ENCODE measurements around the gene TGM3.

TGM3 gene

DNA sequence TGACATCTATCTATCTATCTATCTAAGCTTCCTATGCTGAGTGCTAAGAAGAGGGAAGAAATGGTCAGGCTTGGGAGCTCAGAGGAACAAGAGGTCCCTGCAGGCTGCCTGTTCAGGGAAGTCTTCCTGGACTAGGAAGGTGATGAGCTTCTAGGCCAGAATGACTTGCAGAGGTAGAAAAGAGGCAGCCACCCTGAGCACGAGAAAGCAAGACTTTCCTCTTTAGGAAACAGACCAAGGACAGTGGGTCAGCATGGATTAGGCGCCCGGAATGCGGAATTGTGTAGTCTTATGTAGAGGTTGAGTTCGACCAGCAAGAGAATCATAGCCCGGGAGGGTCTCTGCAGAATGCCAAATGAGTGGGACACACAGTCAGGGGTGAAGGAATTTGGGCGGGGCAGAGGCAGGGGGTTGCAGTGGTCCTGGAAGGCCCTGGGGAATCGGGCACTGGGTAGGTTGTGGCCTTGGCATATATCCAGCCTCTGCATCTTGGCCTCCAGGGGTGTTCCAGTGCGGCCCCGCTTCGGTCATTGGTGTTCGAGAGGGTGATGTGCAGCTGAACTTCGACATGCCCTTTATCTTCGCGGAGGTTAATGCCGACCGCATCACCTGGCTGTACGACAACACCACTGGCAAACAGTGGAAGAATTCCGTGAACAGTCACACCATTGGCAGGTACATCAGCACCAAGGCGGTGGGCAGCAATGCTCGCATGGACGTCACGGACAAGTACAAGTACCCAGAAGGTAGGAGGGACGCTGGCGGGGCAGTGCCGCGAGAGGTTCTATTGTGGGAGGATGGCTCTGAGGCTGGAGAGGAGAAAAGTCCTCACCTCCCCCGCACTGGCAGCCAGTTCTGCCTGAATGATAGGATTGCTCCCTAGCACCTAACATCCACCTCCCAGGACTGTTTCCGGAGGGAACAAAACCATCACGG, 32.1 kb downstream of the TGM3 start:
- TF ChIP-seq PAX5 (IDR thresholded peaks at IDR 0.05; ENCODE audit: insufficient read depth, low read length, severe bottlenecking) = no peak
- no peak for TF ChIP-seq SPI1 (IDR thresholded peaks at IDR 0.05; ENCODE audit: low read depth, low read length)
- FAIRE-seq (no peak), DNase-seq (ENCODE audit: insufficient read length, low spot score) (no peak)

GRCh38 chr20:2329286-2329685, 33.5 kb downstream of the TGM3 start:
- FAIRE-seq = no peak
- DNase-seq (ENCODE audit: insufficient read length, low spot score) = no peak
- TF ChIP-seq POU2F2 (IDR thresholded peaks at IDR 0.05; ENCODE audit: low read depth, low read length) (no peak), POLR2A (IDR thresholded peaks at IDR 0.05; ENCODE audit: low read depth, low read length) (no peak), SPI1 (IDR thresholded peaks at IDR 0.05; ENCODE audit: low read depth, low read length) (no peak), POLR2AphosphoS5 (IDR thresholded peaks at IDR 0.05; ENCODE audit: low read depth, low read length) (no peak), TAF1 (IDR thresholded peaks at IDR 0.05; ENCODE audit: low read depth, low read length) (no peak), PAX5 (IDR thresholded peaks at IDR 0.05; ENCODE audit: insufficient read depth, low read length, severe bottlenecking) (no peak)

GRCh38 chr20:2330090-2330695, 34.4 kb downstream of the TGM3 start:
- FAIRE-seq (no peak), DNase-seq (ENCODE audit: insufficient read length, low spot score) (no peak)

DNA sequence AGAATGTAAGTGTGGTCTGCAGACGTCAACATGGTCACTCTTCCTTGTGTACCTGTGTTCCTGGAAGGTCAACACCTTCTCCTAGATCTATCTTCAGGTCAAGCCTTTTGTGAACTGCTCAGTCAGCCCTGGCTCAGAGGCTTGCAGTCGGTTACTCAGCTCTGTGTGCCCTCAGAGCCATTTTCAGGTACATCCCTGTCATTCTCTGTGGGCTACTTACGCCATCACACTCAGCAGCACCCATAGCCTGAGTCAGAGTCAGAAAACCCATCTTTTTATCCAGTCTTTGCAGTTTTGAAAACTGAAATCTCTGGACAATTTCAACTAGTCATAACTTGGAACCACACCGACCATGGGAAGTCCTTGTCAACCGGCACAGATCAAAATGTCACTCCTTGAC, 35.3 kb downstream of the TGM3 start:
- no peak for FAIRE-seq
- no peak for TF ChIP-seq POLR2A (IDR thresholded peaks at IDR 0.05; ENCODE audit: low read depth, low read length)
- TF ChIP-seq TAF1 (IDR thresholded peaks at IDR 0.05; ENCODE audit: low read depth, low read length) = no peak
- no peak for TF ChIP-seq SPI1 (IDR thresholded peaks at IDR 0.05; ENCODE audit: low read depth, low read length)
- no peak for TF ChIP-seq POLR2AphosphoS5 (IDR thresholded peaks at IDR 0.05; ENCODE audit: low read depth, low read length)
- no peak for TF ChIP-seq POU2F2 (IDR thresholded peaks at IDR 0.05; ENCODE audit: low read depth, low read length)
- TF ChIP-seq PAX5 (IDR thresholded peaks at IDR 0.05; ENCODE audit: insufficient read depth, low read length, severe bottlenecking) = no peak
- no peak for DNase-seq (ENCODE audit: insufficient read length, low spot score)

More at GRCh38 chr20:2330090-2330695, 34.4 kb downstream of the TGM3 start:
- no peak for TF ChIP-seq TAF1 (IDR thresholded peaks at IDR 0.05; ENCODE audit: low read depth, low read length)
- TF ChIP-seq POU2F2 (IDR thresholded peaks at IDR 0.05; ENCODE audit: low read depth, low read length) = no peak

DNA sequence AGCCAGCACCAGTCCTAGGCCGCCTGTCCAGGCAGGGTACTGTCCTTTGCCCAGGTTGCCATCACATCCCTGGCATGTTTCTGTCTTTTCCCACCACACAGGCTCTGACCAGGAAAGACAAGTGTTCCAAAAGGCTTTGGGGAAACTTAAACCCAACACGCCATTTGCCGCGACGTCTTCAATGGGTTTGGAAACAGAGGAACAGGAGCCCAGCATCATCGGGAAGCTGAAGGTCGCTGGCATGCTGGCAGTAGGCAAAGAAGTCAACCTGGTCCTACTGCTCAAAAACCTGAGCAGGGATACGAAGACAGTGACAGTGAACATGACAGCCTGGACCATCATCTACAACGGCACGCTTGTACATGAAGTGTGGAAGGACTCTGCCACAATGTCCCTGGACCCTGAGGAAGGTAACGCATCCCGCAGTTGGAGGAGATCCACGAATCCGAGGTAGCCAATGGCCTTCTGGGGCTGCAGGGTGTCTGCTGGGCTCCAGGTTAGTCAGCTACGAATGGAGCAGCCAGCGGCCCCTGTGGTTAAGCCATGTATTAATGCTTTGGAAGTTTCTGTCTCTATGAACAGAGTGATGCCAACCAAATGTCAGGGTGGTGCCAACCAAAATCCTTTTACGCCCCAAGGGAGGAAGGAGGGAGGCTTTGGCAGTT, 36.2 kb downstream of the TGM3 start:
- TF ChIP-seq POLR2A (IDR thresholded peaks at IDR 0.05; ENCODE audit: low read depth, low read length) (no peak), TAF1 (IDR thresholded peaks at IDR 0.05; ENCODE audit: low read depth, low read length) (no peak), POLR2AphosphoS5 (IDR thresholded peaks at IDR 0.05; ENCODE audit: low read depth, low read length) (no peak), PAX5 (IDR thresholded peaks at IDR 0.05; ENCODE audit: insufficient read depth, low read length, severe bottlenecking) (no peak), SPI1 (IDR thresholded peaks at IDR 0.05; ENCODE audit: low read depth, low read length) (no peak), POU2F2 (IDR thresholded peaks at IDR 0.05; ENCODE audit: low read depth, low read length) (no peak)
- DNase-seq (ENCODE audit: insufficient read length, low spot score) (no peak), FAIRE-seq (no peak)

DNA sequence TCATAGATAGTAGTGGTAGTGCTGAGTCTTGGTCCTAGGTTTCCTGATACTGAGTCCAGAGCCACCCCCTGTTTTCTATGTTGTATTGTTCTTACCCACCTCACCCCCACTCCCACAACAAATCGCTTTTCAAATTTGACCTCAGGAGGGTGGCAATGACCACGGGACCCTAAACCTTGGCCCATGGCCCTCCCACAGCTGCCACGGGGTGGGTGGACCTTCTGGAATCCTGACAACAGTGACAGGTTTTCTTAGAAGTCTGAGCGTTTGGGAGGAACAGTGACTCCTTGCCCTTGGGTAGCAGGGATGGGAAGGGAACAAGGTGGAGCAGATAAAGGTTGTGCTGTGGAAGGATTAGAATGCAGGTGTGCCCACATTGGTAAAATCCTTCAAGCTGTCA, 36.9 kb downstream of the TGM3 start:
- DNase-seq (ENCODE audit: insufficient read length, low spot score) (no peak), FAIRE-seq (no peak)
- TF ChIP-seq POLR2AphosphoS5 (IDR thresholded peaks at IDR 0.05; ENCODE audit: low read depth, low read length) (no peak), POU2F2 (IDR thresholded peaks at IDR 0.05; ENCODE audit: low read depth, low read length) (no peak), POLR2A (IDR thresholded peaks at IDR 0.05; ENCODE audit: low read depth, low read length) (no peak)

GRCh38 chr20:2333821-2334220, 38.0 kb downstream of the TGM3 start:
- FAIRE-seq (no peak), DNase-seq (ENCODE audit: insufficient read length, low spot score) (no peak)
- no peak for TF ChIP-seq PAX5 (IDR thresholded peaks at IDR 0.05; ENCODE audit: insufficient read depth, low read length, severe bottlenecking)

DNA sequence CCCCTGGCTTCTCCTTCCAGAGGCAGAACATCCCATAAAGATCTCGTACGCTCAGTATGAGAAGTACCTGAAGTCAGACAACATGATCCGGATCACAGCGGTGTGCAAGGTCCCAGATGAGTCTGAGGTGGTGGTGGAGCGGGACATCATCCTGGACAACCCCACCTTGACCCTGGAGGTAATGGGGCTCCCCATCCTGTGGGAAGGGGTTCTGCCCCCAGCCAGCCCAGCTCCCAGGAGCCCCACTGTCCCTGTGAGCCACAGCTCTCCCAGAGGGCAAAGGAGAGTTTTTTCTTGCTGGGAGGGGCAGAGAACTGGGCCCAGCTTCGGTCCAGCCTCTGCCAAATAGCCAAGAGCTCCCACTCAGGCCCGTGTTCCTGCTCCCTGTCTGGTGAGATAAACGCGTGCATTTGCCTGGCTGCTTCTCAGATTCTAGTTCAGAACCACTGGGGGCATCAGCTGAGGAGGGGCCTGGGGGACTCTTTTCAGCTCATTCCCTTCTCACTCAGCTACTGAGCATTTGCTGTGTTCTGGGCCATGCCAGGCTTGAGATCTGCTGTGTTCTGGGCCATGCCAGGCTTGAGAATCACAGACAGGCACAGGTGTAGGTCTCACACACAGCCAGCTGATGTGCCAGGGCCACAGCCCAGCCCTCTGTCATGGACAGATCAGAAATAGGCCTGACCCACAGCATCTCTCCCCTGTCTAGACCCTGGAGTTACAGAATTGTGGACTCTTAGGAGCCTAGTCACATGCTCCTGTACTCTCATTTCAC, 39.5 kb downstream of the TGM3 start:
- no peak for FAIRE-seq
- TF ChIP-seq POLR2A (IDR thresholded peaks at IDR 0.05; ENCODE audit: low read depth, low read length) = no peak
- TF ChIP-seq POLR2AphosphoS5 (IDR thresholded peaks at IDR 0.05; ENCODE audit: low read depth, low read length) = no peak
- no peak for TF ChIP-seq POU2F2 (IDR thresholded peaks at IDR 0.05; ENCODE audit: low read depth, low read length)
- no peak for TF ChIP-seq SPI1 (IDR thresholded peaks at IDR 0.05; ENCODE audit: low read depth, low read length)
- no peak for TF ChIP-seq PAX5 (IDR thresholded peaks at IDR 0.05; ENCODE audit: insufficient read depth, low read length, severe bottlenecking)
- TF ChIP-seq TAF1 (IDR thresholded peaks at IDR 0.05; ENCODE audit: low read depth, low read length) = no peak

DNA sequence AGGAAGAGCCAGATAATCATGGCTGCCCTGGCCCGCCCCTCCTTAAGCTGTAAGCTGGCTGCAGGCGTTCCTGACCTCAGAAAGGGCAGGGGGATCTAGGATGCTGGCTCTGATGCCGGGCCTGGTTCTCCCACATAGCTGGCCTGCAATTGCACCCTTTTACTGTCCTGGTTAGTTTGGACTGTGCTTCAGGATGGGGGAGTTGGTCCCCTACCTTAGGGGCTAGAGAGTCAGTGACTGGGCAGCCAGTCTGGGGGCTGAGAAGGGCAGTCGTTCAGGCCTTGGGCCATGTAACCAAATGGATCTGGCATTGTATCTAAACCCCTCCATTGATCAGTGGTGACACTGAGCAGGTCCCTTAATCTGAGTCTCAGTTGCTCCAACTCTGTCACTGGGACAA, 40.7 kb downstream of the TGM3 start:
- no peak for FAIRE-seq
- DNase-seq (ENCODE audit: insufficient read length, low spot score) = no peak
- TF ChIP-seq POLR2A (IDR thresholded peaks at IDR 0.05; ENCODE audit: low read depth, low read length) (no peak), POU2F2 (IDR thresholded peaks at IDR 0.05; ENCODE audit: low read depth, low read length) (no peak), TAF1 (IDR thresholded peaks at IDR 0.05; ENCODE audit: low read depth, low read length) (no peak)

More for the DNA sequence above, 39.5 kb downstream of the TGM3 start:
- DNase-seq (ENCODE audit: insufficient read length, low spot score) = no peak

Data from GM12891 (cell line).